ENCODE measurements around the gene LILRA2. TPM values are rescaled to one million over a fixed set of nuclear protein-coding genes. Genes with fewer than 3 reads are reported as not detected.

LILRA2 gene
- total RNA-seq (ENCODE audit: low replicate concordance) = not detected in 2 replicates
- long read RNA-seq = 0 reads

DNA sequence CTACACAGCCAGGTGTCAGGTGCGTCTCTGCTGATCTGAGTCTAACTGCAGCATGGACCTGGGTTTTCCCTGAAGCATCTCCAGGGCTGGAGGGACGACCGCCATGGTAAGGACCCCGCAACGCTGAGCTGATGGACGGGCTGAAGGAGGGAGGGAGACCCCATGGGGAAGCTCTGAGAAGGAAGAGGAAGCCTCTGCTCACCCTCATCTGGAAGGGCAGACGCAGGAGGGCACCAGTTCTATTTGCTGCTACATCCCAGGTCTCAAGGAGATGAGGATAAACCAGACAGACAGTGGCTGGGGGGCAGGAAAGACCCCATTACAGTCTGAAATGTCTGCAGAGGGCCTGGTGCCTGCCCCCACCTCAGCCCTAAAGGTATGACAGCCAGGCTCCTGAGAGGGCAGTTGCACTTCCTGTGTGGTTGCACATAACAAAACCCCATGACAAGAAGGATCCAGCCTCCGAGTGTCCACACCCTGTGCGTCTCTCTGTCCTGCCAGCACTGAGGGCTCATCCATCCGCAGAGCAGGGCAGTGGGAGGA, at the start of gene LILRA2:
TSS of gene LILRA2 (plus strand) at position 461 of the 543 bp plus-strand sequence. CDS start 89 bp downstream, outside the sequence.
- DNase-seq (ENCODE audit: extremely low spot score, unreplicated experiment) = no peak
- H3K27ac Mint-ChIP-seq = no peak within 1 kb of the TSS
- peaks cover 3% of the 10 kb centered on the region for H3K9me3 Mint-ChIP-seq
- H3K4me1 Mint-ChIP-seq (ENCODE audit: unreplicated experiment) = no peaks in the 10 kb centered on the region
- TF ChIP-seq CTCF (conservative IDR thresholded peaks at IDR 0.05) = no peak
- H3K36me3 Mint-ChIP-seq = no peaks in the 10 kb centered on the region
- no peak within 1 kb of the TSS for H3K4me3 Mint-ChIP-seq
- no peaks in the 10 kb centered on the region for H3K27me3 Mint-ChIP-seq

DNA sequence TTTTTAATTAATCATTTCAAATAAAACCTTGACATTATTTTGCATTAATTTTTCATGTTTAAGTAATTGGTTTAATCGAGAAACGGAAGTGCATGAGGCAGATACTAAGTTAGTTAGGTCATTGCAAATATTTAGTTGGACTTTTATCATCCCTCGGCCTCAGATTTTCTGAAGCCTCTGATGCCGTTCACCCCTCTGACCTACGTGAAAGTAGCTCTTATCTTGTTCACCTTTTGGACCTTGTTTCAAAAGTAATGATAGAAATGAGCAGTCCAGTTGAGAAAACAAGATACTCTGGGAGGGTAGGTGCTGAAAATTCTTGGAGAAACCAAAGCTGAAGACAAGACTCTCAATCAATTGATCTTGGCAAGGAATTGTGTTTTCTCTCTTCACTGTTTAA, 48.0 kb upstream of the LILRA2 start:
- TF ChIP-seq CTCF (conservative IDR thresholded peaks at IDR 0.05) = no peak
- no peak for DNase-seq (ENCODE audit: extremely low spot score, unreplicated experiment)
- Mint-ChIP-seq H3K4me3 (no peak overlapping the region), H3K9me3 (peaks cover 6% of the 10 kb centered on the region), H3K27ac (no peak overlapping the region), H3K4me1 (ENCODE audit: unreplicated experiment) (no peaks in the 10 kb centered on the region), H3K36me3 (no peaks in the 10 kb centered on the region), H3K27me3 (no peaks in the 10 kb centered on the region)

DNA sequence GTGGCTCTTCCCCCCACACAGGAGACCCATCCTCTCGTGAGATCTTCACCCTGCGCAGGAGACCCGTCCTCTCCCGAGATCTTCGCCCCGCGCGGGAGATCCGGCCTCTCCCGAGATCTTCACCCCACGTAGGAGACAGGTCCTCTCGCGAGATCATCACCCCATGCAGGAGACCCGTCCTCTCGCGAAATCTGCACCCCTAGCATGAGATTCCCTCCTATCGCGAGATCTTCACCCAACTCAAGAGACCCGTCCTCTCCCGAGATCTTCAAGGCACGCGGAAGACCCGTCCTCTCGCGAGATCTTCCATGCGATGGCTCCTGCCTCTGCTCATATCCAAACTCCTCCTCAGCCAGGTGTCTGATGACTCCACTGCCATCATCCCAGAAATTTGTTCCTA, 46.6 kb upstream of the LILRA2 start:
- DNase-seq (ENCODE audit: extremely low spot score, unreplicated experiment) = no peak
- Mint-ChIP-seq H3K4me3 (no peak overlapping the region), H3K27me3 (no peaks in the 10 kb centered on the region), H3K36me3 (no peaks in the 10 kb centered on the region), H3K27ac (no peak overlapping the region), H3K9me3 (peaks cover 6% of the 10 kb centered on the region), H3K4me1 (ENCODE audit: unreplicated experiment) (no peaks in the 10 kb centered on the region)
- no peak for TF ChIP-seq CTCF (conservative IDR thresholded peaks at IDR 0.05)

DNA sequence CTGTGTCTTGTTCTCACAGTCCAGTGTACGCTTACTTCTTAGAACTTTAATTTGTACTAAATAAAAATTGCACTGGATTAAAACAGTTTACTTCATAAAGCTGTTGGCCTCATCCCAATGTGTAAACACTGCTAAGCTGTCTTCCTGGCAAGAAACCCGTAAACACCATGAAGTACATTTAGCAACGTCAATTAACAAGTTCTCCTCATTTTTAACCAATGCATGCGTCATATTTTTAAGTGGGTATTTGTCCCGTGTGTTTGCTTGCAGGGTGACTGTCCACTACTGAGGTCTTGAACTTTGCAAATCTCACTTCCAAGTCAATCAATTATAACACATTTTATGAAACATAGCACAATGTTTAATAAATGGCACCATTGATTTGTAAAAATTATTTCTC, 42.7 kb upstream of the LILRA2 start:
- Mint-ChIP-seq H3K27ac (no peak overlapping the region), H3K4me3 (no peak overlapping the region), H3K4me1 (ENCODE audit: unreplicated experiment) (no peaks in the 10 kb centered on the region), H3K9me3 (peaks cover 5% of the 10 kb centered on the region), H3K27me3 (no peaks in the 10 kb centered on the region), H3K36me3 (no peaks in the 10 kb centered on the region)
- DNase-seq (ENCODE audit: extremely low spot score, unreplicated experiment) = no peak
- no peak for TF ChIP-seq CTCF (conservative IDR thresholded peaks at IDR 0.05)

GRCh38 chr19:54532528-54532927, 41.1 kb upstream of the LILRA2 start:
- Mint-ChIP-seq H3K27ac (no peak overlapping the region), H3K27me3 (no peaks in the 10 kb centered on the region), H3K4me1 (ENCODE audit: unreplicated experiment) (no peaks in the 10 kb centered on the region), H3K4me3 (no peak overlapping the region), H3K36me3 (no peaks in the 10 kb centered on the region), H3K9me3 (peaks cover 5% of the 10 kb centered on the region)
- no peak for TF ChIP-seq CTCF (conservative IDR thresholded peaks at IDR 0.05)
- DNase-seq (ENCODE audit: extremely low spot score, unreplicated experiment) = no peak

DNA sequence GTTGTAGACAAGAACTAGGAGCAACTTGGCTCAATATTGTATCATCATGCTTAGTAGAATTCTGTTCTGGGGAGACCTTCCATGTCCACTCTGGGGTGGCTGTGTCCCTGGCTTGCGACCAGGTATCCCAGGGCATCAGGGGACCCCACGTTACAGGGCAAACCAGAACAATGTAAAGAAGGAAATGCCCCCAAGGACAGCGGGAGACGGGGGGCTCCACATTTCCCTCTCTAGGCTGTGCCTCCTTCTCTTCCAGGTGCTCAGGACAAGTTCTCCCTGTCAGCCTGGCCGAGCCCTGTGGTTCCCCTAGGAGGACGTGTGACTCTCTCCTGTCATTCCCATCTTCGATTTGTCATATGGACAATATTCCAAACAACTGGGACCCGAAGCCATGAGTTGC, 40.1 kb upstream of the LILRA2 start:
- Mint-ChIP-seq H3K27ac (no peak overlapping the region), H3K4me3 (no peak overlapping the region), H3K36me3 (peaks cover under 1% of the 10 kb centered on the region), H3K4me1 (ENCODE audit: unreplicated experiment) (no peaks in the 10 kb centered on the region), H3K9me3 (peaks cover 5% of the 10 kb centered on the region), H3K27me3 (no peaks in the 10 kb centered on the region)
- no peak for DNase-seq (ENCODE audit: extremely low spot score, unreplicated experiment)
- TF ChIP-seq CTCF (conservative IDR thresholded peaks at IDR 0.05) = no peak

Measured in type B pancreatic cell (in vitro differentiated cells).